Measurements from ENCODE around the gene DPH2. TPM values are rescaled to one million over a fixed set of nuclear protein-coding genes. Genes with fewer than 3 reads are reported as not detected.

Gene DPH2
- total RNA-seq, 1 donor from 2014 or later: 15.0 TPM

- ATAC-seq: no peak
- no peak overlapping the region for H3K4me3 ChIP-seq
- no peaks in the 10 kb centered on the region for H3K9me3 ChIP-seq
- no peak for DNase-seq
- H3K27ac ChIP-seq: no peak overlapping the region
- intact Hi-C loops (cut with DNase I): no loop called here
- no peaks in the 10 kb centered on the region for H3K27me3 ChIP-seq (ENCODE audit: low read depth)
- H3K4me1 ChIP-seq: peaks cover 8% of the 10 kb centered on the region
- H3K36me3 ChIP-seq: peaks cover 8% of the 10 kb centered on the region
- TF ChIP-seq CTCF (IDR thresholded peaks at IDR 0.05): no peak
These were observed 16.9 kb downstream of the DPH2 start for GRCh38 chr1:43986712-43987111.

- no peak overlapping the region for H3K27ac ChIP-seq
- peaks cover 12% of the 10 kb centered on the region for H3K4me1 ChIP-seq
- H3K4me3 ChIP-seq: no peak overlapping the region
- H3K9me3 ChIP-seq: no peaks in the 10 kb centered on the region
- no peak for ATAC-seq
- no peaks in the 10 kb centered on the region for H3K27me3 ChIP-seq (ENCODE audit: low read depth)
- intact Hi-C loops (cut with DNase I): no loop called here
- no peak for TF ChIP-seq CTCF (IDR thresholded peaks at IDR 0.05)
- H3K36me3 ChIP-seq: peaks cover 8% of the 10 kb centered on the region
- no peak for DNase-seq
These were observed 17.5 kb downstream of the DPH2 start for GRCh38 chr1:43987159-43987902.

GRCh38 chr1:43990271-43991199 is 20.7 kb downstream of the DPH2 start:
- Histone ChIP-seq H3K9me3 (no peaks in the 10 kb centered on the region), H3K36me3 (peaks cover 3% of the 10 kb centered on the region), H3K4me1 (peaks cover 16% of the 10 kb centered on the region), H3K4me3 (peak overlapping the region; percentile 81), H3K27ac (peak overlapping the region; percentile 73), H3K27me3 (ENCODE audit: low read depth) (no peaks in the 10 kb centered on the region)
- TF ChIP-seq CTCF (IDR thresholded peaks at IDR 0.05): no peak
- DNase-seq: no peak
- ATAC-seq: no peak
- intact Hi-C loops (cut with DNase I): no loop called here

GRCh38 chr1:43991200-43991475 is 21.3 kb downstream of the DPH2 start:
- peak overlapping the region; percentile 73 for H3K27ac ChIP-seq

More at GRCh38 chr1:43991200-43991475, 21.3 kb downstream of the DPH2 start:
- no peaks in the 10 kb centered on the region for H3K9me3 ChIP-seq
- H3K4me1 ChIP-seq: peaks cover 16% of the 10 kb centered on the region
- no peak for DNase-seq
- peak in 1 of 2 donors; percentile 49 for ATAC-seq
- no peaks in the 10 kb centered on the region for H3K36me3 ChIP-seq
- H3K4me3 ChIP-seq: peak overlapping the region; percentile 81
- TF ChIP-seq CTCF (IDR thresholded peaks at IDR 0.05): no peak
- no peaks in the 10 kb centered on the region for H3K27me3 ChIP-seq (ENCODE audit: low read depth)
- intact Hi-C loops (cut with DNase I): no loop called here
